ENCODE results near the gene GABRG3.

GABRG3 gene

DNA sequence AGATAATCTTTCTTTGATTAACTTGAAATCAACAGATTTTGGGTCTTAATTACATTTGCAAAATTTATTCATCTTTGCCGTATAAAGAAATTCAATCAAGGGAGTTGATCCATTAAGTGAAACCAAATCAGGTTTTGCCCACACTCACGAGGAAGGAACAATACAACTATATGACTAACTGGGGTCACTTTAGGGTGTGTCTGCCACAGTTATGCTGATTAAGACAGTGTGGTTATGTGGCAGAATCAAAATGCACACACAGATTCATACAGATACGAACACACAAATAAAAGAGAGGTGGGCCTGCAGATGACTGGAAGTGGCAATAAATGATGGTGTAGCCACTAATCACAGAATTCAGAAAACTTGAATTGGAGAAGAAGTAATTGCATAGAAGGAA, 543.5 kb downstream of the GABRG3 start:
- H3K4me3 ChIP-seq = no peak overlapping the region
- peak overlapping the region in 2 of 21 experiments; percentile 29 to 48 for H3K27ac ChIP-seq

DNA sequence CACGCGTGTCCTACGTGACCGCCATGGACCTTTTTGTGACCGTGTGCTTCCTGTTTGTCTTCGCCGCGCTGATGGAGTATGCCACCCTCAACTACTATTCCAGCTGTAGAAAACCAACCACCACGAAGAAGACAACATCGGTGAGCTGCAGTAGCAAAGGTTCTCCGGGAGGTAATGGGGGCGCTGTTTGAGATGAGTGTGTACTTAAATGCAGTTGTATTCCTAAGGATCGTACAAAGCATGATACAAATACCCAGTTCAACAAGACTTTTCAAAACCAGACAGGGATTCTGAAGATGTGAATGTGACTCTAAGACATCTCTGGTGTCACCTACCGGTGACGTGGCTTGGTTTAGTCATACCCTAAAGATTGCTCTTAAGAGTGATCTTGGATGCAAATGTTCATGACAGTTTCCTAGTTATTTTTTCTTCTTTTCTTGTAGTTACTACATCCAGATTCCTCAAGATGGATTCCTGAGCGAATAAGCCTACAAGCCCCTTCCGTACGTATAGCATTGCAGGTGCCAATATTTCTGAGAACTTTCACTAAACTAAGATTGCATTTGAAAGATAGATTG, 556.6 kb downstream of the GABRG3 start:
- Histone ChIP-seq H3K27ac (no peak overlapping the region), H3K4me3 (no peak overlapping the region)

DNA sequence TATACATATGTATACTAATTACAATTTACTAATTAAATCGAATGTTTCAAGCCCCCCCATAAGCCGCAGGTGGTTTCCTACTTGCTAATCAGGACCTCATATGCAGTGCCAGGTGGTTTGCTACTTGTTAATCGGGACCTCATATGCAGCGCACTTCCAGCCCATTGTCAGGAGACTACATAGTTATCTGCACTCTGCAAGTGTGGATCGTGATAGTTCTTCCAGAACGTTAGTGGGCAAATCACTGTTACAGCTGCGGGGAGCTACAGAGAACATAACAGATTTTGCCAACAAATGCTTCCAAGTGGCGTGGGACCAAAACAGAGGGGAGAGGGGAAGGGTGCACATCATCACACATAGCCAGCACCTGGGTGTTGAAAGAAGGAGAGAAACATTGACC, 558.4 kb downstream of the GABRG3 start:
- H3K4me3 ChIP-seq = no peak overlapping the region
- H3K27ac ChIP-seq = no peak overlapping the region

DNA sequence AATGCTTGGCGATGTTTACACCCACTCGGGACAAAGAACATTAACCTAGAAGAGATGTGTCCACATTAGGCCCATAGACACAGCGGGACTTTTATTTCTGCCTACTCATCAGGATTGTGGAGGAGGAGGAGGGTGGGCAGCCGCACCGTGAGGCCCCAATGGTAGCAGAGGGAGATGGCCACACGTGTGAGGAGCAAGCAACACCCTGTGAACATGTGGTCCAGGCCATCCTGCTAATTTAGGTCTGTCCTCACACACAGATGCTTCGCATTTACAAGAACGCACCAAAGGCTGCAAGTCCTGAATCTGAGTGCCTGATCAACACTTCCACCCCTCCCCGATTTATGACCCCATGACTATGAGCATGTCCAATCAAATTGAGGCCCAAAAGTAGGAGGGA, 560.0 kb downstream of the GABRG3 start:
- Histone ChIP-seq H3K4me3 (no peak overlapping the region), H3K27ac (no peak overlapping the region)

DNA sequence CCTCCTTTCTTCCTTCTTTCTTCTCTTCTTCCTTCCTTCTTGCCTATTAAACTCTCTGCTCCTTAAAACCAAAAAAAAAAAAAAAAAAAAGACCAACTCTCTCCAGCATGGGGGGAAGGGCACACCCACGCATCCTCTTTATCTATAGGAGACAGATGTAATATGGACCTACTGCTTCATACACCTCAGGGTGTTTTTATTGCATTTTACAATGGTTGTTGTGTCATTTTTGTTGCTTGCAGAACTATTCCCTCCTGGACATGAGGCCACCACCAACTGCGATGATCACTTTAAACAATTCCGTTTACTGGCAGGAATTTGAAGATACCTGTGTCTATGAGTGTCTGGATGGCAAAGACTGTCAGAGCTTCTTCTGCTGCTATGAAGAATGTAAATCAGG, 561.4 kb downstream of the GABRG3 start:
- H3K4me3 ChIP-seq = no peak overlapping the region
- no peak overlapping the region for H3K27ac ChIP-seq

DNA sequence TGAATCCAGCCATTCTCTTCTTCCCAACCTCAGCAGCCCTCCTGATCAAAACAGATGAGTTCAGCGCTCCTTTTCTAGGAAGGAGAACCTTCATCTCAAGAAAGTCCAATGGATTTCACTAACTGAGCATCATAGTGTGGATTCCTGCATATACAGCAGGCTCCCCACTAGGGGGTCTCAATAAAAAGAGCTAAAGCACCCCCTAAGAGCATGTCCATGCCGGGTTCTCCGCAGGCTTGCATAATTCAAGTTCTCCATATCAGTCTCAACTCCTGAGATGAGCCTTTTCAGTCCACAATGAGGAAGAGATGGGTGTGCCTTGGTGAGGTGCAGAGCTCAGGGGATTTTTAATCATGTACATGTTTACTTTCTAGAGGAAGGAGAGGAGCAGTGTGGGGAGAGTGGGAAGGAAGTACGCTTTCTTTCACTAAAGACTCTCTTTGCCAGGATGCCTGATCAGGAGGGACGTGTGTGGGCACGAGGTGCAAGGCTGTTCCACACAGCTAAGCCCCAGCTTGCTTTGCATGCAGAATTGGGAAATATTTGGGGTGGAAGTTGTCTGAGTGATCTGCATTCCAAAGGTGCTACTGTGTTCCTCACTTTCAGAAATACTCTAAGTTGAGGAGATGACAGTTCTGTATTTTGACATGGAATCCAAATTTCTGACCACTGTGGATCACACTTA, 564.6 kb downstream of the GABRG3 start:
- no peak overlapping the region for H3K4me3 ChIP-seq
- H3K27ac ChIP-seq = peak overlapping the region in 4 of 21 experiments; percentile 5 to 45 (median 22)

DNA sequence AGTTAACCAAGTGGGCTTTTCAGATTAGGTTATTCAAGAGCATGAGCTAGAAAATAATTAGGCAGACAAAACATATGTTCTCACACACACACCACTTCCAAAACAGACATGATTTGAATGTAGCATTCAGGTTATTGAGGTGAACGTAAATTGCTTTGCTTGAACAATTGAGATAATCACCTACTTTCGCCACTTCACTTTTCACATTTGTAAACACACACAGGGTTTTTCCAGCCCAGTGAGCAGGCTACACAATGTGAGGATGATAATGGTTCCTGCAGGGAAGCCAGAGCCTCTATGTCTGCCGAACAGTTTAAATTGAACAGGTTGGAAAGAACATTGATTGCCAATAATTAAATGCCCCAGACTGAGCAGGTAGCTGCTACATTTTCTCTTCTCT, 567.3 kb downstream of the GABRG3 start:
- H3K27ac ChIP-seq = no peak overlapping the region

DNA sequence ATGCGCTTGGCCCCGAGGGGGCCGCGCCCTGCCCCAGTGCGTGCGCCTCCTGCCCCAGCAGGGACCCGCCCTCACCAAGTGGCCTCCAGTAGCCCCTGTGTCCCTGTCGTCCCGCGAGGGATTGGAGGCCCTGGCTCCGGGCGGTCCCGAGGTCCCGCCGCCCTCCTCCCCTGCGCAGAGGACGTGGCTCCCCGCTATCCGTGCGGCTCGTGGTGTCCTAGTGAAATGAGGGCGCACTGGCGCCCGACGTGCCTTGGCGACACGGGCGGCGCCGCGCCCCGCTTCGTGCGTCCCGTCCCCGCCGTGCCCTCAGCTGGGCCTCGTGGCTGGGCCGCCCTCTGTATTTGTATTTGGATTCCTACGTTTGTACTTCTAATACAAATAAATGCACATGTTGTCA, 570.6 kb downstream of the GABRG3 start:
- Histone ChIP-seq H3K27ac (no peak overlapping the region), H3K4me3 (no peak overlapping the region)

More for the DNA sequence above, 567.3 kb downstream of the GABRG3 start:
- H3K4me3 ChIP-seq = no peak overlapping the region

DNA sequence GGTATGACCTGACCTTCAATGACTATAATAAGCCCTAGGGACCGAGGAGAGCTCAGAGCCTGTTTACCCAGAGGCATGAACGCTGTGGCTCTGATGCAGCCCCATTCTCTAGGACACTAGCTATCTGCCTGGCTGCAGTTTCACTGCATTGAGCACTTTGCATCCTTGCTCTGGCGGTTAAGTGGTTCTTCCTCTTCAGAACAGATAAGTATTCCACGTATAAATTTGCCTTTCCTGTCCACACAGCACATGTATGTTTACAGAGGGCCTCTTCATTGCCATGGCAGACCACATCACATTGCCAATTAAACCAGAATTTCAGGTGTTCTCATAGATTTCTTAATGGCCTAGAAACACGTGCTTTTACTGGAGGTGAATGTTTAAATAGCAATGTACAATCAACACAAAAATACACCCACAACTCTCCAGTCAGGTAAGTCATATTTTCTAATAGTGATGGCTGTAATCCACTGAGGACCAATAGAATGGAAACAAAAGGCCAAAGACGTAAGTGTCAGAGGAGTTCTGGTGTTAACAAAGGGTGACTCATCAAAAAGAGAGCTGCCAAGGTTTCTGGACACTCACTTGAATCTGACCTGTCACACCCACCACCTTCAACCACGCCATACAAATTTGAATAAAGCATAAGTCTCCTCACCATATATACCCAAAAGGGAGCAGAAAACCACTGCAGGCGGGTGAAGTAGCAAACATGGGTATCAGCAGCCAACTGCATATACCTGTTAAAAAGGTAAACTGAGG, 574.7 kb downstream of the GABRG3 start:
- H3K27ac ChIP-seq = no peak overlapping the region
- H3K4me3 ChIP-seq = no peak overlapping the region

DNA sequence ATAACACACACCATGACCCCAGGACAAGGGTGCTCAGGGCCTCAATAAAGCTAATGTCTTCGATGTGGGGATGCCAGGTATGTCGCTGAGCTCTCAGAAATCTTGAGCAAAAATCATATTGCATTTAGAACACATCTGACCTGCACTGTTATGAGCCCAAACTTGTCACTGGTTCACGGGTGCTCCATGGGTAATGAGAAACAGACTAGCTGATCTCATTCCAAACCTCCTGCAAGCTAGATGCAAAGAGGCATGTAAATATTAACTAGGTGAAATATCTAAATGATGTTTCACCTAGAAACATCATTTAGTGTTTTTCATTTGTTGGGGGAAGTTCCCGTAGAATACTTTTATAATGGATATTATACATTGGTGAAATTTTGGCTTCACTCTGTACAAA, 578.8 kb downstream of the GABRG3 start:
- no peak overlapping the region for H3K4me3 ChIP-seq
- H3K27ac ChIP-seq = no peak overlapping the region

DNA sequence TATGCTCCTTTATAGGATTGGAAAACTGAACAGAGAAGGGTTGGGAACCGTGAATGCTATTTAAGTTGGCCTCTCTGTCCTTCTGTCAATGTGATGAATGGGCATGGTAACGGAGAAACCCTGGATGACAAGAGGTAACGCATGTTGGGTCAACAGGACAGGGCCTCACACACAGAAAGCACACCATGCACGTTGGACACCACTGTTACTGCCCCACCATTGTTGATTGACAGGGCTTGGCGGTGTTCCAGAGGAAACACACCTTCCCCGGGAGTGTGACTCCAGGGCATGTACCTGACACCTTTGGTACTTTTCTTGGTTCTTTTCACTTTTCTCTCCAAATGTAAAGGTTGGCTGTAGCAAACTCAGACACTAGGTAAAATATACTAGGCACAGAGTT, 579.7 kb downstream of the GABRG3 start:
- no peak overlapping the region for H3K4me3 ChIP-seq
- H3K27ac ChIP-seq = no peak overlapping the region

DNA sequence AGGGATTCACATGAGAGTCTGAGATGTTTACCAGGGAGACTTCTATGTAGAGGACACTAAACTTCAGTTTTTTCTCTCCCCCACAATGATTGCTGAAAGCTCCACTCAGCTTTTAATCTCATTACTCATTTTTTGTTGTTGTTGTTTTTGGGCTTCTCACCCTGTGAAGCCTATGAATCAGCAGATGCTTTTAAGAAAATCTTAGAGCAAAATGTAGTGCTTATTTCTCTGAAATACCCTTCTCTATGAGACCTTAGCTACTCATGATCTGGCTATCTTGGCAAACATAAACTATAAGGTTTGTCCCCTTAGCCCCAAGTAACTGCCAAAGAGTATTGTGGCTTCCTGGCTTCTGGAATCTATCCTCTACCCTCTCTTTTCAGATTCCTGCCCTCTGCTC, 590.8 kb downstream of the GABRG3 start:
- Histone ChIP-seq H3K27ac (no peak overlapping the region), H3K4me3 (no peak overlapping the region)

DNA sequence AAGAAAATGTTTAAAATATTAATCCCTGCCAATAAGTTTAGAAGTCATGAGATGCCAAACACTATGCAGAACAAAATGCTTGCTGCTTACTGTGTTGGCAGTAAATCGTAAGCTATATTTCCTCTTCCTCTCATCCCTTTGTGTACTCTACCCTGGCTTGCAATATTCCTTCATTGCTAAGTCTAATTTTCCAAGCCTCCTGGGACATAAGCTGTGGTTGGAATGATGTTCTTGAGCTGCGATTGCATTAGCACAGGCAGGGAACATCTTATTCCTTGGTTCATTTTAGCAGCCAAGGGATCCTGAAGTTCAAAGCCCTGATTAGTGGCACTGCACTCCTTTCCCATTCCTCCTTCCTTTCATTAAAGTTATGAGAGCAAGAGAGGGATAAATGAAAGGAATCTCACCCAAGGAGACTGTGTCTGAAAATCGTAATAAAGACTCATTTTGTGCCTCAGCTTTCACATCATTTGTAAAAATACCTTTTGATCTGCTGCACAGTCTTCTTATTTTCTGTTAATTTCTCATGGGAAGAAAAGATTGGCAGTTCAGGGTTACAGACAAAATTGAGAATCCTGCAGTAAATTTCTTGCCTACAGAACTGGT, 592.9 kb downstream of the GABRG3 start:
- Histone ChIP-seq H3K27ac (no peak overlapping the region), H3K4me3 (no peak overlapping the region)

DNA sequence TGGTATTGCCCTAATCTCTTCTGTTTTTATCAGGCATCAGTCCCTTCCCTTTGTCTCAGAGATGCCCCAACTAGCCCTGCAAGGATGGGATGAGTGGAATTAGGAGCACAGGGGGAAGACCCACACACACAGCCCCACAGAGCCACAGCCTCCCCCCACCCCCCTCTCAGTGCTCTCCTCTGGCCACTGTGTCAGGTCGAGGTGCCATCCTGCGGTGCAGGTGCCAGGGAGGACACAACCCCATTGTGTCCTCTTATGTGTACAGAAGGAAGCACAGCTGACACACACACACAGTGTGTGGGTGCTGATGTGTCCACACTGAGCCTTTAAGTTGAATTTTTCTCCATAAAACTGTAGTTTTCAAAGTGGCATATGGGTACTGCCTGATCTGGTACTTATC, 593.7 kb downstream of the GABRG3 start:
- Histone ChIP-seq H3K4me3 (no peak overlapping the region), H3K27ac (no peak overlapping the region)

DNA sequence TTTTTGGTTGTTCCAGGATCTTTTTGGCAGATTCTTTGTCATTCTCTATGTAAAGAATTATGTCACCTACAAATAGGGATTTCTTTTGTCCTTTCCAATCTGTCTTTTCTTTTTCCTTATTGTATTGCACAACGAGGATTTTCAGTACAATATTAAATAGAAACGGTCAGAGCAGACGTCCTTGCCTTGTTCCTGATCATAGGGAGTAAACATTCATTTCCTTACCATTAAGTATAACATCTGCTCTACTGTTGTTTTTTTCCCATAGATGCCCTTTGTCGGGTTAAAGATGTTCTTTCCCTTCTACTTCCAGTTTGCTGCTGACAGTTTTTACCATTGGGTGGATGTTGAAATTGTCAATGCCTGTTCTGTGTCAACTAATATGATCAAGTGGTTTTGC, 599.8 kb downstream of the GABRG3 start:
- Histone ChIP-seq H3K27ac (no peak overlapping the region), H3K4me3 (no peak overlapping the region)

DNA sequence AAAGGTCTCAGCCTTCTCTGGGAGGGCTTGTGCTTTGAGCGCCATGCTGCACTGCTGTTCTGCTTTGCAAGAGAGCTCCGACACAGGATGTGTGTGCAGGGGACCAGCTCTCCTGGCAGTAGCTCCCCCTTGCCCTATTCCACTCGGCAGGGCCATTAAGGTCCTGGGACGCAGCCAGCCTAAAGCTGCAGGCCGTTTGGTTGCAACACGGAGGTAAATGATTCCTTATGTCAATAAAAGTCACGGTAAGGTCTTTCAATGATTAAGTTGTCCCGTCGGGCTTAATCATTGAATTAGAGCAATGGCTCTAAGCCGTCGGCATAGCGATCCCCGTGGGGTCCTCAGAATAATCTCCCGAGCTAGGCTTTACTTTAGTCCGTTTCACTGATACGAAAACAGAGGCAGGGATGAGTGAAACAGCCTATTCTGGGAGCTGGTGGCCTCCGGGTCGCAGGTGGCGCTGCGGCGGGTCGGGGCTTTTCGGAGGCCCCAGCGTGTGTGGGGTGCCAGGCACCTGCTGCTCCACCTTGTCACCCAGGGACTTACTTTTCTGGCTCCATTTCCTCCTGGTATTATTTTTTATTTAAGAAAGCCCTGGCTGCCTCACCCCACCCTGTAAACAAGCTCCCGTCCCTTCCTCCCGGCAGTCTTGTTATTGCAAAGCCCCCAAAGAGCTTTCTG, 603.0 kb downstream of the GABRG3 start:
- no peak overlapping the region for H3K4me3 ChIP-seq
- no peak overlapping the region for H3K27ac ChIP-seq

DNA sequence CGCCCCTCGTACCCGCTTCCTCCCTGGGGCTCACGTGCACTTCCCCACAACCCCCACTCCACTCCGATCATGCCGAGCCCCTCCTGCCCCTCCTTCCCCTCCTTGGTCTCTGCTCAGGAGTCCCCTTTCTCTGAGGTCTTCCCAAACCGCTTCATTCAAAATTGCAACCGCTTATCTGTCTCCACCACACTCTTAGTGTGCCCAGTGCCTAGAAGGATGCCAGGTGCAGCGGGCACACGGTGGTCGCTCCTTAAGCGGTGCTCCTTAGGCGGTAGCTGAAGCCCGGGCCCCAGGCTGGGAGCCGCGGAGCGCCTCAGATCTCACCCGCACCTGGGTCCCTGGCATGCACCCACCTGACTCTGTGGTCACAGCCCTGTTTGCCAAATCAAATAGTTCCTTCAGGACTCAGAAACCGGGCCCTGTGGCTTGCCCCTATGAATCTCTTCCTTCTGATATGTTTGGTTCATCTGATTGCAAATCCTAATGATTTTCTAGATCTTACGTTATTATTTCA, 603.6 kb downstream of the GABRG3 start:
- Histone ChIP-seq H3K27ac (no peak overlapping the region), H3K4me3 (no peak overlapping the region)

DNA sequence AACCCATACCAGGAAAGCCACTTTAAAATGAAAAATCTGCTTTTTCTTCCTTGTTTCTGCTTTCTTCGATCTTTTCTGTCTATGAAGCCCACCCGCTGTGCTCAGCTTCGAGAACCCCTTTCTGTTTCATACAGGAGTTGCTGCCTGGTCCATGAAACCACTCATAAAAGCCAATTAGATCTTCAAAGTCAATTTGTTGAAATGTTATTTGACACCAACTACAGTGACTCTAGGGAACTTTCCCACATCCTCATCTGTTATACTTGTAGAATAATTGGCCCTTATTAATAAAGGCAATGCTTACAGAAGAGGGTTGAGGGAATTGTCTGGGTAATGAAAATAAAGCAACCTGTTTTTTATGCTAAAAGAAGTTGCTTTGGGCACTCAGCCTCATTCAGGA, 604.5 kb downstream of the GABRG3 start:
- H3K27ac ChIP-seq = no peak overlapping the region
- no peak overlapping the region for H3K4me3 ChIP-seq

DNA sequence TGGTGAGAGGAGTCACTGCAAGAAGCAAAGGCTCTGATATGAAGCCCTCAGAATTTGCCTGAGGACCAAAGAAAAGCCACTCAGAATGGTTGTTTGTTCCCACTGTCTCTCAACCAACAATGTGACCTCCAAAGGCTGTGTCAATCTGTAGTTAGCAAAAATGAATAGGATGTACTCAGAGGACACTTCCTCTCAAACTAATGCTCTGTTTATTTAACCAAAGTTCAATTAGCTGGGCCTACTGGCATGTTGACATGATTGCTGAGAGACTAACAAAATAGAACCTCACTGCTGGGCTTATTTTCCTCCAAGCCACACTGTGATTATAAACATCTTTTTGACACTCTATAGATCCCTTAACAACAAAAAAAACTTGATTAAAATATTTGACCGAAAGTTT, 605.6 kb downstream of the GABRG3 start:
- no peak overlapping the region for H3K4me3 ChIP-seq

DNA sequence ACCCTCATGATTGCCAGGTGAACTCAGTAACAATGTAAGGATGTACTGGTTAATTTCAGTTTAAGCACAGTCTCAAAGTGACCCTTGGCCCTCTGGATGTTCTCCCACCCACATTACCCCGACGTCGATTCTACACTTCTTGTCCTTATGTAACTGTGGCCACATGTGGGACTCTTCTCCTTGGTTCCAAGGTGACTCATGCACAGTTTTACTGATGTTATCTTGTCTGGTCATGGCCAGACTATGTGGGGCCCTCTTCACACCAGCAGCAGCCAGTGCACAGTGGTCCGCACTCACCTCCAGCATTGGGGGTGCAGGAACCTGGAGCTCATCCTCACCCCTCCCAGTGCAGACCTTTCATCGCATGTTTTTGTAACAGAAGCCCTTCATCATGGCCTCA, 608.8 kb downstream of the GABRG3 start:
- Histone ChIP-seq H3K27ac (no peak overlapping the region), H3K4me3 (no peak overlapping the region)

More for the DNA sequence above, 605.6 kb downstream of the GABRG3 start:
- H3K27ac ChIP-seq = no peak overlapping the region

All from skin epidermis (tissue), 12 donors.